SK-N-SH (cell line): ENCODE results near the gene HPN. TPM values are rescaled to one million over a fixed set of nuclear protein-coding genes. Genes with fewer than 3 reads are reported as not detected.

Experiments used
- CTCF ChIA-PET: fragments of 300-600, 350-600 bp; formaldehyde crosslinking; extraction: SDS; loops from one replicate; lab custom pipeline; 2021; lab: Yijun Ruan, JAX
- POLR2A ChIA-PET: fragments of 350-600 bp; sonication (Branson Sonifier 250); formaldehyde crosslinking; extraction: SDS; loops from one replicate; lab custom pipeline; 2020; ENCODE audit warnings: antibody characterized with exemption, inconsistent platforms; lab: Yijun Ruan, JAX
- DNase-seq: peaks from one replicate; pipeline ENCODE4 v3.0.0; 2012
- H2AFZ ChIP-seq: fragments of 200-600 bp; sonication (generic); 2 replicates; pipeline ENCODE4 v1.8.1; 2016; ENCODE audit warnings: antibody characterized with exemption, mild to moderate bottlenecking, low read depth
- H3F3A ChIP-seq: fragments of 200-600 bp; sonication (generic); replicated peaks from 2 replicates; pipeline ENCODE3; 2016; ENCODE audit warnings: antibody characterized with exemption, mild to moderate bottlenecking; ENCODE audit not compliant: insufficient read depth
- H3K27ac ChIP-seq, 2 experiments: fragments of 200-500 bp in 1 of 2; fragments of 200-600 bp in 1 of 2; sonication (Bioruptor generic) in 1 of 2; sonication (generic), shearing (Covaris generic) in 1 of 2; 2 replicates each; pipeline versions ENCODE4 v1.5.1 to v1.6.1; 2014 to 2016; ENCODE audit warnings: low read depth in 2 of 2, inconsistent platforms in 1 of 2, low read length in 1 of 2, mild to moderate bottlenecking in 1 of 2, mixed read lengths in 1 of 2
- H3K27me3 ChIP-seq: fragments of 200-600 bp; sonication (generic), shearing (Covaris generic); 2 replicates; pipeline ENCODE4 v1.6.1; 2016; ENCODE audit warnings: mixed run types; ENCODE audit not compliant: insufficient read depth
- H3K36me3 ChIP-seq, 2 experiments: fragments of 200-500 bp in 1 of 2; fragments of 200-600 bp in 1 of 2; sonication (Bioruptor generic) in 1 of 2; sonication (generic) in 1 of 2; replicated peaks in 1 of 2; 2 replicates each; pipeline versions ENCODE3 to v1.5.1; 2014 to 2016; ENCODE audit warnings: low read length in 1 of 2, mild to moderate bottlenecking in 1 of 2; ENCODE audit not compliant: insufficient read depth in 2 of 2, control insufficient read depth in 1 of 2
- H3K4me1 ChIP-seq, 2 experiments: fragments of 200-500 bp in 1 of 2; fragments of 200-600 bp in 1 of 2; sonication (Bioruptor generic) in 1 of 2; sonication (generic), shearing (Covaris generic) in 1 of 2; 2 replicates each; pipeline versions ENCODE4 v1.5.1 to v1.6.1; 2014 to 2016; ENCODE audit warnings: low read depth in 1 of 2, low read length in 1 of 2, mixed run types in 1 of 2; ENCODE audit not compliant: insufficient read depth in 2 of 2, control insufficient read depth in 1 of 2
- H3K4me2 ChIP-seq: fragments of 200-600 bp; sonication (generic), shearing (Covaris generic); 2 replicates; pipeline ENCODE4 v1.6.1; 2017; ENCODE audit warnings: mixed run types
- H3K4me3 ChIP-seq, 2 experiments: fragments of 200-500 bp in 1 of 2; fragments of 200-600 bp in 1 of 2; sonication (Bioruptor generic) in 1 of 2; sonication (generic), shearing (Covaris generic) in 1 of 2; 2 replicates each; pipeline versions ENCODE4 v1.5.1 to v1.8.1; 2014 to 2016; ENCODE audit warnings: low read depth in 2 of 2, inconsistent platforms in 1 of 2, low read length in 1 of 2, mild to moderate bottlenecking in 1 of 2, mixed read lengths in 1 of 2, moderate library complexity in 1 of 2
- H3K79me2 ChIP-seq: fragments of 200-600 bp; sonication (generic); 2 replicates; pipeline ENCODE4 v1.8.1; 2017; ENCODE audit warnings: mild to moderate bottlenecking; ENCODE audit not compliant: insufficient read depth
- H3K9ac ChIP-seq: fragments of 200-600 bp; sonication (generic); 2 replicates; pipeline ENCODE4 v1.6.1; 2017; ENCODE audit warnings: mixed run types
- H3K9me2 ChIP-seq: fragments of 200-600 bp; sonication (generic); 2 replicates; pipeline ENCODE4 v1.6.1; 2017; ENCODE audit warnings: mixed run types
- H3K9me3 ChIP-seq: fragments of 200-600 bp; sonication (generic); 2 replicates; pipeline ENCODE4 v1.6.1; 2017; ENCODE audit warnings: mixed run types, mild to moderate bottlenecking, moderate library complexity
- H4K20me1 ChIP-seq: fragments of 200-600 bp; sonication (generic); 2 replicates; pipeline ENCODE4 v1.6.1; 2017; ENCODE audit warnings: mild to moderate bottlenecking, mixed run types; ENCODE audit not compliant: insufficient read depth
- CHD2 ChIP-seq: fragments of 150-350 bp; IDR thresholded peaks from 2 replicates; pipeline ENCODE4 v1.6.1; 2018; ENCODE audit warnings: low read length; ENCODE audit not compliant: partially characterized antibody
- ELF1 ChIP-seq: IDR thresholded peaks from 2 replicates; pipeline ENCODE4 v1.4.0; 2012
- FOXJ3 ChIP-seq: sonication (generic); formaldehyde crosslinking; IDR thresholded peaks from 2 replicates; pipeline ENCODE4 v1.5.1; 2020; ENCODE audit warnings: mild to moderate bottlenecking, missing genetic modification reagents
- NRF1 ChIP-seq: IDR thresholded peaks from 2 replicates; pipeline ENCODE4 v1.6.1; 2012; ENCODE audit warnings: low read depth, mild to moderate bottlenecking, low read length
- RFX5 ChIP-seq: IDR thresholded peaks from 2 replicates; pipeline ENCODE4 v1.6.1; 2012; ENCODE audit warnings: mild to moderate bottlenecking, improper control_type of control experiment, low read length
- RXRA ChIP-seq: IDR thresholded peaks from 2 replicates; pipeline ENCODE4 v1.4.0; 2012; ENCODE audit warnings: low read depth, mild to moderate bottlenecking, borderline replicate concordance
- TEAD4 ChIP-seq: IDR thresholded peaks from 2 replicates; pipeline ENCODE4 v1.4.0; 2012; ENCODE audit warnings: mild to moderate bottlenecking, borderline replicate concordance; ENCODE audit not compliant: insufficient read depth
- WGBS: methylation state at CpG from one replicate; pipeline ENCODE4 v1.1.6; 2017; ENCODE audit warnings: low lambda C conversion rate; 5-methylcytosine and 5-hydroxymethylcytosine counted together
- polyA plus RNA-seq, 3 experiments: library from polyadenylated mRNA; depleted of rRNA; stranded (reverse); fragments of >200 nt; gene quantifications; 2 replicates each; pipeline ENCODE4 v1.2.3, GENCODE V29; 2012
- TF ChIP-seq, protein P1 (sequence below): IDR thresholded peaks from 2 replicates; pipeline ENCODE4 v1.4.0; 2012; ENCODE audit warnings: low read depth
- TF ChIP-seq, protein P2 (sequence below): fragments of 150-350 bp; IDR thresholded peaks from 2 replicates; pipeline ENCODE4 v1.6.1; 2017; ENCODE audit warnings: antibody characterized with exemption, low read length, low read depth, borderline replicate concordance
- TF ChIP-seq, protein P3 (sequence below): fragments of 200-600 bp; sonication (generic); IDR thresholded peaks from 2 replicates; pipeline ENCODE4 v1.6.1; 2017; ENCODE audit warnings: antibody characterized with exemption, mild to moderate bottlenecking, moderate library complexity
- TF ChIP-seq, protein P4 (sequence below): IDR thresholded peaks from 2 replicates; pipeline ENCODE4; 2012

The HPN gene
- polyA plus RNA-seq, 1 of the 3 experiments (the other 2 are of a cell fraction): 0.05 TPM

DNA sequence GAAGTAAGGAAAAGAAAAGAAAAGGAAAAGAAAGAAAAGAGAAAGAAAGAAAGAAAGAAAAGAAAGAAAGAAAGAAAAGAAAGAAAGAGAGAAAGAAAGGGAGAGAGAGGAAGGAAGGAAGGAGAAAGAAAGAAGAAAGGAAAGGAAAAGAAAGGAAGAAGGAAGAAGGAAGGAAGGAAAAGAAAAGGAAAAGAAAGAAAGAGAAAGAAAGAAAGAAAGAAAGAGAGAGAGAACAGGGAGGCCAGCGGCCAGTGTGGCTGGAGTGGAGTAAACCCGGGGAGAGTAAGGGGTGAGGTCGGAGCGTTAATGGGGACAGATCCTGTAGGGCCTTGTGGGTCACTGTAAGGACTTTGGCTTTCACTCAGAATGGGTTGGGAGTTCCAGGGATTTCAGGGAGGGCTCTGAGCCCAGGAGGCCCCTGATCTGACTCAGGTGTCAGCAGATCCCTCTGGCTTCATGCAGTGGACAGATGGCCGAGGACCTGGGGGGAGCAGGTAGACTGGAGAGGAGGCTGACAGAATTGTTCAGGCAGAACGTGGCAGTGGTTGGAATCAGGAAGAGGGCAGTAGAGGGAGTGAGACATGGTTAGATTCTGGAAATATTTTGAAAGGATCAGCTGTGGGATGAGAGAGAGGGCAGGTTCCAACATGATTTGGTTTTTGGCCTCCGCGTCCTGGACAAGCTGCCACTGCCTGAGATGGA, 54.3 kb downstream of the HPN start:
- ChIA-PET CTCF (interaction anchor here (0.6 to 5.2 kb wide), 6 partner anchors 16 to 52 kb away, joined by 3 to 27 read pairs (median 3); partner anchors contain the start of gene LGI4), POLR2A (no interaction called here)
- Histone ChIP-seq H3F3A (no peaks in the 10 kb centered on the region), H3K4me1 (peaks cover 0 to 13% of the 10 kb centered on the region in 2 experiments; a peak in 1 of 4 replicates), H3K27ac (no peak overlapping the region), H2AFZ (no peak overlapping the region), H3K9ac (no peak overlapping the region), H3K4me3 (no peak overlapping the region), H3K27me3 (no peaks in the 10 kb centered on the region), H3K36me3 (no peaks in the 10 kb centered on the region), H3K9me2 (no peaks in the 10 kb centered on the region), H3K4me2 (no peak overlapping the region), H3K79me2 (no peaks in the 10 kb centered on the region), H4K20me1 (no peaks in the 10 kb centered on the region), H3K9me3 (no peaks in the 10 kb centered on the region)
- 67% methylated on average over 8 of the region's 8 CpGs for WGBS
- TF ChIP-seq TEAD4: no peak
- TF ChIP-seq, protein P1, sequence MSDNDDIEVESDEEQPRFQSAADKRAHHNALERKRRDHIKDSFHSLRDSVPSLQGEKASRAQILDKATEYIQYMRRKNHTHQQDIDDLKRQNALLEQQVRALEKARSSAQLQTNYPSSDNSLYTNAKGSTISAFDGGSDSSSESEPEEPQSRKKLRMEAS: no peak
- TF ChIP-seq, protein P2, sequence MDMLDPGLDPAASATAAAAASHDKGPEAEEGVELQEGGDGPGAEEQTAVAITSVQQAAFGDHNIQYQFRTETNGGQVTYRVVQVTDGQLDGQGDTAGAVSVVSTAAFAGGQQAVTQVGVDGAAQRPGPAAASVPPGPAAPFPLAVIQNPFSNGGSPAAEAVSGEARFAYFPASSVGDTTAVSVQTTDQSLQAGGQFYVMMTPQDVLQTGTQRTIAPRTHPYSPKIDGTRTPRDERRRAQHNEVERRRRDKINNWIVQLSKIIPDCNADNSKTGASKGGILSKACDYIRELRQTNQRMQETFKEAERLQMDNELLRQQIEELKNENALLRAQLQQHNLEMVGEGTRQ: no peak
- TF ChIP-seq NRF1: no peak
- no peak for DNase-seq

DNA sequence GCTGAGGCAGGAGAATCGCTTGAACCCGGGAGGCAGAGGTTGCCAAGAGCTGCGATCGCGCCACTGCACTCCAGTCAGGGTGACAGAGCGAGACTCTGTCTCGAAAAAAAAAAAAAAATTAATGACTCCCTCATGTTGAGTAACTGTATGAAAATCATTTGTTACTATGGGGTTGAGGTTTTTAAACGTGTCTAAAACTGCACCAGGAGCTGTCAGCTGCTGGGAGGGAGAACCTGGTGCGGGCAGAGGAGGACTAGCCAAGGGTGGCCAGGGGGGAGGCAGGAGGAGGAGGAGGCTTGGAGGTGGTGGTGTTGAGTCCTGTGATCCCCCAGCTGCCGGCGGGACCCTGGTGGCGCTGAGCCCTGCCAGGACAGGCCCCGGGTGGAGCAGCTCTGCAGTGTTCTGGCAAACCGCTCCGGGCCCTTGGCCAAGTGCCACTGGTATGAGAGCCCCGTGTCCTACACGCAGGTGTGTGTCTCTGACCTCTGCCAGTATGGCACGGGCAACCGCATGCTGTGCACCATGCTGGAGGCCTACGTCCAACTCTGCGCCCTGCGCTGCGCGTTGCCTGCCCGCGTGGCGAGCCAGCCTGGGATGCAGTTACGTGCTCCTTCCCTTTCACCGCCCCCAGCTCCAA, 57.0 kb downstream of the HPN start:
- no peak for DNase-seq

More for the DNA sequence above, 57.0 kb downstream of the HPN start:
- 76% methylated on average over 23 of the region's 29 CpGs for WGBS
- TF ChIP-seq RXRA (no peak), CHD2 (no peak), ELF1 (no peak), FOXJ3 (CRISPR knock-in tag) (no peak), RFX5 (no peak)
- TF ChIP-seq, protein P3, sequence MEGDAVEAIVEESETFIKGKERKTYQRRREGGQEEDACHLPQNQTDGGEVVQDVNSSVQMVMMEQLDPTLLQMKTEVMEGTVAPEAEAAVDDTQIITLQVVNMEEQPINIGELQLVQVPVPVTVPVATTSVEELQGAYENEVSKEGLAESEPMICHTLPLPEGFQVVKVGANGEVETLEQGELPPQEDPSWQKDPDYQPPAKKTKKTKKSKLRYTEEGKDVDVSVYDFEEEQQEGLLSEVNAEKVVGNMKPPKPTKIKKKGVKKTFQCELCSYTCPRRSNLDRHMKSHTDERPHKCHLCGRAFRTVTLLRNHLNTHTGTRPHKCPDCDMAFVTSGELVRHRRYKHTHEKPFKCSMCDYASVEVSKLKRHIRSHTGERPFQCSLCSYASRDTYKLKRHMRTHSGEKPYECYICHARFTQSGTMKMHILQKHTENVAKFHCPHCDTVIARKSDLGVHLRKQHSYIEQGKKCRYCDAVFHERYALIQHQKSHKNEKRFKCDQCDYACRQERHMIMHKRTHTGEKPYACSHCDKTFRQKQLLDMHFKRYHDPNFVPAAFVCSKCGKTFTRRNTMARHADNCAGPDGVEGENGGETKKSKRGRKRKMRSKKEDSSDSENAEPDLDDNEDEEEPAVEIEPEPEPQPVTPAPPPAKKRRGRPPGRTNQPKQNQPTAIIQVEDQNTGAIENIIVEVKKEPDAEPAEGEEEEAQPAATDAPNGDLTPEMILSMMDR: no peak
- TF ChIP-seq, protein P4, sequence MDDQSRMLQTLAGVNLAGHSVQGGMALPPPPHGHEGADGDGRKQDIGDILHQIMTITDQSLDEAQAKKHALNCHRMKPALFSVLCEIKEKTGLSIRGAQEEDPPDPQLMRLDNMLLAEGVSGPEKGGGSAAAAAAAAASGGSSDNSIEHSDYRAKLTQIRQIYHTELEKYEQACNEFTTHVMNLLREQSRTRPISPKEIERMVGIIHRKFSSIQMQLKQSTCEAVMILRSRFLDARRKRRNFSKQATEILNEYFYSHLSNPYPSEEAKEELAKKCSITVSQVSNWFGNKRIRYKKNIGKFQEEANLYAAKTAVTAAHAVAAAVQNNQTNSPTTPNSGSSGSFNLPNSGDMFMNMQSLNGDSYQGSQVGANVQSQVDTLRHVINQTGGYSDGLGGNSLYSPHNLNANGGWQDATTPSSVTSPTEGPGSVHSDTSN: no peak
- no peak overlapping the region for H2AFZ ChIP-seq
- H3K79me2 ChIP-seq: no peaks in the 10 kb centered on the region
- no peak overlapping the region for H3K9ac ChIP-seq
- no peak overlapping the region for H3K4me2 ChIP-seq
- no peaks in the 10 kb centered on the region for H4K20me1 ChIP-seq
- H3K36me3 ChIP-seq: no peaks in the 10 kb centered on the region
- H3K27ac ChIP-seq: no peak overlapping the region
- H3K27me3 ChIP-seq: no peaks in the 10 kb centered on the region
- ChIA-PET CTCF (interaction anchor here (0.8 to 5.2 kb wide), 7 partner anchors 12 to 69 kb away, joined by 3 to 27 read pairs (median 6); partner anchors contain the start of gene LGI4), POLR2A (no interaction called here)
- H3F3A ChIP-seq: no peaks in the 10 kb centered on the region
- no peaks in the 10 kb centered on the region for H3K9me3 ChIP-seq
- H3K4me1 ChIP-seq: peaks cover 0 to 8% of the 10 kb centered on the region in 2 experiments; a peak in 1 of 4 replicates
- H3K4me3 ChIP-seq: no peak overlapping the region
- H3K9me2 ChIP-seq: no peaks in the 10 kb centered on the region
